Osteocyte (in vitro differentiated cells): ENCODE measurements around the gene GREB1. TPM values are rescaled to one million over a fixed set of nuclear protein-coding genes. Genes with fewer than 3 reads are reported as not detected.

Experiments used
- DNase-seq: peaks from one replicate; pipeline ENCODE4 v3.0.0; 2021; ENCODE audit warnings: mixed read lengths; ENCODE audit not compliant: unreplicated experiment; ENCODE audit errors: extremely low spot score
- H3K27ac Mint-ChIP-seq: one replicate; pipeline ENCODE4 v1.8.0; 2021; ENCODE audit warnings: mild to moderate bottlenecking, mixed read lengths; ENCODE audit not compliant: unreplicated experiment
- H3K27me3 Mint-ChIP-seq: one replicate; pipeline ENCODE4 v1.8.0; 2021; ENCODE audit warnings: mixed read lengths; ENCODE audit not compliant: unreplicated experiment
- H3K36me3 Mint-ChIP-seq: one replicate; pipeline ENCODE4 v1.8.0; 2021; ENCODE audit warnings: mixed read lengths; ENCODE audit not compliant: unreplicated experiment
- H3K4me1 Mint-ChIP-seq: one replicate; pipeline ENCODE4 v1.8.0; 2021; ENCODE audit warnings: mixed read lengths; ENCODE audit not compliant: unreplicated experiment
- H3K4me3 Mint-ChIP-seq: one replicate; pipeline ENCODE4 v1.8.0; 2021; ENCODE audit warnings: mild to moderate bottlenecking, moderate library complexity, mixed read lengths; ENCODE audit not compliant: unreplicated experiment
- H3K9me3 Mint-ChIP-seq: one replicate; pipeline ENCODE4 v1.8.0; 2021; ENCODE audit warnings: mixed read lengths; ENCODE audit not compliant: unreplicated experiment
- total RNA-seq: library from RNA; stranded (reverse); gene quantifications from 2 replicates; pipeline ENCODE4 v1.2.1, GENCODE V29; 2021
- TF ChIP-seq, protein P1 (sequence below): fragments of 200-600 bp; sonication (generic); IDR thresholded peaks from 2 replicates; pipeline ENCODE4 v1.5.0; 2021; ENCODE audit warnings: antibody characterized with exemption, mild to moderate bottlenecking, moderate library complexity

Gene GREB1
- total RNA-seq, 1 donor from 2014 or later, result 0.54 TPM

DNA sequence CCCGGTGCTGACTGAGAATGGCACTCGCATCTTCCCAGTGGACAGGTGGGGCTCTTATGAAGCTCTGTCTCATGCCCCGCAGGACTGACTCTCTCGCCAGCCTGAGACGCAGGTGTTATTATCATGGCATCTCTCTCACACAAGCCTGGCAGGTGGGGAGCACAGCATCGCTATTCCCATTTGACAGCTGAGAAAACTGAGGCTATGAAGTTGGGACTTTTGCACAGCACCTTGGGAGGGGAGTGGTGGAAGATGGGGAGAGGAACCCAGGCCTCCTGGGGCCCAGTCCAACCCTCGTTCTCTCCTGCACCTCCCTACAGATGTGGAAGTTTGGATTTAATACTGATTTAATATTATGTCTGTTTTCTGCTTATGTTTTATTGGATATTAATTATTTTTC is 145.2 kb downstream of the GREB1 start:
- no peak overlapping the region for H3K4me3 Mint-ChIP-seq
- no peak for DNase-seq
- no peak overlapping the region for H3K27ac Mint-ChIP-seq
- H3K4me1 Mint-ChIP-seq, result peaks cover 14% of the 10 kb centered on the region
- H3K9me3 Mint-ChIP-seq, result no peaks in the 10 kb centered on the region
- peaks cover 48% of the 10 kb centered on the region for H3K27me3 Mint-ChIP-seq
- TF ChIP-seq, protein P1, sequence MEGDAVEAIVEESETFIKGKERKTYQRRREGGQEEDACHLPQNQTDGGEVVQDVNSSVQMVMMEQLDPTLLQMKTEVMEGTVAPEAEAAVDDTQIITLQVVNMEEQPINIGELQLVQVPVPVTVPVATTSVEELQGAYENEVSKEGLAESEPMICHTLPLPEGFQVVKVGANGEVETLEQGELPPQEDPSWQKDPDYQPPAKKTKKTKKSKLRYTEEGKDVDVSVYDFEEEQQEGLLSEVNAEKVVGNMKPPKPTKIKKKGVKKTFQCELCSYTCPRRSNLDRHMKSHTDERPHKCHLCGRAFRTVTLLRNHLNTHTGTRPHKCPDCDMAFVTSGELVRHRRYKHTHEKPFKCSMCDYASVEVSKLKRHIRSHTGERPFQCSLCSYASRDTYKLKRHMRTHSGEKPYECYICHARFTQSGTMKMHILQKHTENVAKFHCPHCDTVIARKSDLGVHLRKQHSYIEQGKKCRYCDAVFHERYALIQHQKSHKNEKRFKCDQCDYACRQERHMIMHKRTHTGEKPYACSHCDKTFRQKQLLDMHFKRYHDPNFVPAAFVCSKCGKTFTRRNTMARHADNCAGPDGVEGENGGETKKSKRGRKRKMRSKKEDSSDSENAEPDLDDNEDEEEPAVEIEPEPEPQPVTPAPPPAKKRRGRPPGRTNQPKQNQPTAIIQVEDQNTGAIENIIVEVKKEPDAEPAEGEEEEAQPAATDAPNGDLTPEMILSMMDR, result no peak
- no peaks in the 10 kb centered on the region for H3K36me3 Mint-ChIP-seq

DNA sequence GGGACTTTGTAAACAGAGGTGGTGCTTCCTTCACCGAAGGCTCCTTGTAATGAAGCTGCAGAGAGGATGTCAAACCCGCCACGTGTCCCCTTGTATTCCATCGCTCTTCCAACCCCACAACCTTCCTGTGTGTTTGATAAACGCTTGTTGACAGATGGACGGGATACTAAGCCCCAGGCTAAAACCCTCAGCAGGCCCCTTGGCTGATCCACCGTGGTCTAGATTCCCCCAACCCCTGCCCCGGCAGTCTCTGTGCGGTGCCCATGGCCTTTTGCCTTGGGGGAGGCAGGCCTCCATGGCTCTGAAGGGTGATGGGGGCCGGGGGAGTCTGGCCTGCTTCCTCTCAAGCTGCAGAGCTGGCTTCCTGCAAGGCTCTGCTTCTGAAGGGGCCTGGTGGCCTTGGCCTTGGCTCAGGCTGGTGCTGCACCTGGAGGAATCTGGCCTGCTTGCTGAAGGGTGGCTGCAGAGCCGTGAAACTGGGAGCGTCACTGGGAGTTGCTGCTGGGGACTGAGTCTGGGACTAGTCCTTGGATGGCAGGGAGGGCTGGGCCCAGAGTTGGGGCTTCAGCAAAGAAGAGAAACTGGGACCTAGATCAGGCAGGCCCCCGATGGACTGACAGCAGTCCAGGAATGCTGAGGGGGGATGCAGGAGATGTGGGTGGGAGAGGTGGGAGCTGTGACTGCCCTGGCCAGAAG is 145.8 kb downstream of the GREB1 start:
- Mint-ChIP-seq H3K27me3 (peaks cover 46% of the 10 kb centered on the region), H3K27ac (no peak overlapping the region), H3K4me3 (no peak overlapping the region), H3K36me3 (no peaks in the 10 kb centered on the region), H3K9me3 (no peaks in the 10 kb centered on the region), H3K4me1 (peaks cover 18% of the 10 kb centered on the region)
- TF ChIP-seq, protein P1, result no peak
- no peak for DNase-seq

DNA sequence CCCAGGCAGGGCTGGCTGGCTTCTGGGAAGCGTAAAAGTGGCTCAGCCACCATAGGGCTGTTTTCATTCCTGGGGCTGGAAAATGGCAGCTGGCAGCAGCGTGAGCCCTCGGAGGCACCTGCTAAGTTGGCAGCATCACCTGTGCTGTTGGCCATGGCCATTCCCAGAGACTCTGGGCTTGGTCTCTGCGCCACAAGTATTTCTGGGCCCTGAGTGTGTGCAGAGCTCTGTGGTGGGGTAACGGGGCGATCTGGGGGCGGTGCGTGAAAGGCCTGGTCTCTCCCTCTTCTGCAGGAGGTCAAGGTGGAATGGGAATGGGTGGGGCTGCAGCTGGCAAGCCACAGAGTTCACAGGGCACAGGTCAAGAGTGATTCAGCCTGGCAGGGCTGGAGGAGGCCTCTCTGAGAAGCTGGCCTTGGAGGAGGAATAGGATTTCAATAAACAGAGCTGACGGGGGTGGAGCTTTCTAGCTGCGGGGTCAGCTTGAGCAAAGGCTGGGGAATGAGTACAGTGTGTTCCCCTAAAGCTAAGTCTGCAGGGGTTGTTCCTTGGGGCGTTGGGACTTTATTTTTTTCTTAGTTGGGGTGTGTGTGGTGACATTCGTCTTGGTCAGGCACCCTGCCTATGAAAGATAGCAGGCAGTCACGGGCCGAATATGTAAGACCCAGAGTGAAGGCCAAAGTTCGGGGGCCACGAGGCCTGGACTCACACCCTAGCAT is 146.5 kb downstream of the GREB1 start:
- Mint-ChIP-seq H3K36me3 (peaks cover 3% of the 10 kb centered on the region), H3K27me3 (peaks cover 46% of the 10 kb centered on the region), H3K9me3 (no peaks in the 10 kb centered on the region), H3K4me1 (peaks cover 21% of the 10 kb centered on the region), H3K27ac (no peak overlapping the region), H3K4me3 (no peak overlapping the region)
- DNase-seq, result no peak
- TF ChIP-seq, protein P1, result no peak

DNA sequence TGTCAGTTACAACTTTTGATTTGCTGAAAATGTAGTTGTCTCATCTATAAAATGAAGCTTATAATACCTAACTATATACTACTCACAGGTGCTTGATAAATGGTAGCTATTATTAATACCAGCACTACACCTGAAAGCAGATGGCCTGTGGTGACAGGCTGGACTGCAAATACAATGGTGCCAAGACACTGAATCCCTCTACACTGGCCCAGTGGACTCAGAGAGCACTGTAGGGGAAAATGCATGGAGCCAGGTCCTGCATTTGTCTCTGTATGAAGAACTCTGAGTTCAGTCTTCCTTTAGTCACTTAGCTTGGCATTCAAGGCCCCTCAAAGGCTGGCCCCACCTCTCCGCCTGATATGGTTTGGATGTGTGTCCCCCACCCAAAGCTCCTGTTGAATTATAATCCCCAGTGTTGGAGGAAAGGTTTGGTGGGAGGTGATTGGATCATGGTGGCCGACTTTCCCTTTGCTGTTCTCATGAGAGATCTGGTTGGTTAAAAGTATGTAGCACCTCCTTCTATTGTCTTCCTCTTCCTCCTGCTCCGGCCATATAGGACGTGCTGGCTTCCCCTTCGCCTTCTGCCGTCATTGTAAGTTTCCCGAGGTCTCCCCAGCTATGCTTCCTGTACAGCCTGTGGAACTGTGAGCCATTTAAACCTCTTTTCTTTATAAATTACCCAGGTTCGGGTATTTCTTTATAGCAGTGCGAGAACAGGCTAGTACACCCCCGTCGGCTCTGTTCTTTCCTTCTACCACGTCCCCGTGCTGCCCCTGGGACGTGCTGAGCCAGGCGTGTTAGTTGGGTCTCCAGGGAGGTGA is 147.3 kb downstream of the GREB1 start:
- H3K27ac Mint-ChIP-seq, result no peak overlapping the region
- peaks cover 3% of the 10 kb centered on the region for H3K36me3 Mint-ChIP-seq
- peaks cover 46% of the 10 kb centered on the region for H3K27me3 Mint-ChIP-seq
- TF ChIP-seq, protein P1, result no peak
- no peak overlapping the region for H3K4me3 Mint-ChIP-seq
- H3K4me1 Mint-ChIP-seq, result peaks cover 21% of the 10 kb centered on the region
- no peaks in the 10 kb centered on the region for H3K9me3 Mint-ChIP-seq
- no peak for DNase-seq
